HL-60/S4 (cell line): ENCODE results near the gene ENPP1.

ENCODE experiments used
- in situ Hi-C: fragments of 300-500 bp; cut with MboI; formaldehyde crosslinking; loops from 2 replicates; pipeline ENCODE4 v1.14.3; 2022; ENCODE audit warnings: low sequenced_read_pairs

Gene ENPP1

DNA sequence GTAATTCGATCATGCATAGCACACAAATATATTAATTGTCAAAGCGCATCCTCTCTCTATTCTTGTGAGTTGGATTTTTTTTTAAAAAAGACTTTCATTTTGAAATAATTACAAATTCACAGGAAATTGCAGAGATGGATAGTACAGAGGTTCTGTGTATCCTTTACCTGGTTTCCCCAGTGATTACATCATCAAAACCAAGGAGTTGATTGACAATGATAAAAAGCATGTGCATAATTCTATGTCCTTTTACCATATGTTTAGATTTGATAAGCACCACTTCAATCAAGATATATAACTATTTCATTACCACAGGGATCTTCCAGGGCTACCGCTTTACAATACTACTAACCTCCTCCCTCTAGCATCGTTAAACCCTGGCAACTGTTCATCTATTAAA lies 103.1 kb downstream of the ENPP1 start:
- in situ Hi-C loops = loop anchor here (25.0 kb wide), 2 partner anchors 224 to 576 kb away; no protein-coding TSS in a partner anchor

DNA sequence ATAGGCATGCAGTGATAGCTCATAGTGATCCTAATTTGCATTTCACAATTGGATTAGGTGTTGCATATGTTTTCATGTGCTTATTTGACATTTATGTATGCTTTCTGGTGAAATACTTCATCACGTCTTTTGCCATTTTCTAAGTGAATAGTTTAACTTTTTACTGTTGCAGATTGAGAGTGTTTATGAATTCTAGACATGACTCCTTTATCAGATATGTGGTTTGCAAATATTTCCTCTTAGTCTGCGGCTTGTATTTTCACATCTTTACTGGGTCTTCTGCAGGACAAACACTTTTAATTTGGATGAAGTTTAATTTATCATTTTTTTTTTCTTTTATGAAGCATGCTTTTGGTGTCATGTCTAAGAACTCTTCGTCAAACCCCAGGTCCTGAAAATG lies 104.1 kb downstream of the ENPP1 start:
- in situ Hi-C loops = loop anchor here (25.0 kb wide), 2 partner anchors 225 to 575 kb away; no protein-coding TSS in a partner anchor

GRCh38 chr6:131914234-131914633 lies 106.4 kb downstream of the ENPP1 start:
- in situ Hi-C loops = loop anchor here (25.0 kb wide), 2 partner anchors 227 to 573 kb away; no protein-coding TSS in a partner anchor

DNA sequence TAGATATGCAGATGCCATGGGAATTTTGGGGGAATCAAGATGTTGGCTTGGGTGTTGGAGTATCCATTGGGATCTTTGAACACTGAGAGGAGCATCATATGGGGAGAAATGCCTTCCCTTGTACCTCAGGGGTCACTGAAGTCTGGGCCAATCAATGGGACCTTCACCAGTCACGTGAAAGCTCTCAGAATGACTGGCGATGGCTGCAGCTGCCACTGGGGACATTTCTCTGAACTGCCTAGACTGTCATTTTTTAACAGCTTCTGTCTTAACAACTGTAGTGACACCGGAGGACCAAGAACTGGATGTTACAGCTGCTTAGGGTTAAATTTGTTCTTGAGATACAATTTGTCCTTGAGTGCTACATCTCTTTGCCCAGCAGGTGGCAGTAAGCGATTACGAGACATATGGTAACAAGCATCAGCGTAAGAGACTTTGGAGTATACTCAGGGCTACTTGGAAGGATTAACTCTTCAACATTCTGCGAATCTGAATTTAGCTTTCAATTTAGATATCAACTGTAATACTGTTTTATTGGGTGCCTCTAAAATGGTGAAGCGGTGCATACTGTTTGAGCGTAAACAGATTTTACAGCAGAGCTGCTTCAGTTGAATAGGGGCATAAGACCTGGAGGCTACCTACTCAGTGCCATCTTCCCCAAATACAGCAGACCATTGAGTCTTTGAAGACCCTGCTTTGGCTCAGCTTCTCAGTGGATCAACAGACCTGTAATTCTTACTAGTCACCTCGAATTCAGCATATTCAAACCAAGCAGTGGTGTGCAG lies 107.3 kb downstream of the ENPP1 start:
- in situ Hi-C loops = loop anchor here (25.0 kb wide), 2 partner anchors 228 to 572 kb away; no protein-coding TSS in a partner anchor

- in situ Hi-C loops = loop anchor here (25.0 kb wide), 2 partner anchors 229 to 571 kb away; no protein-coding TSS in a partner anchor
Measured at GRCh38 chr6:131916091-131916796, 108.4 kb downstream of the ENPP1 start.

GRCh38 chr6:131916847-131917246 lies 109.0 kb downstream of the ENPP1 start:
- in situ Hi-C loops = loop anchor here (25.0 kb wide), 2 partner anchors 230 to 570 kb away; no protein-coding TSS in a partner anchor

DNA sequence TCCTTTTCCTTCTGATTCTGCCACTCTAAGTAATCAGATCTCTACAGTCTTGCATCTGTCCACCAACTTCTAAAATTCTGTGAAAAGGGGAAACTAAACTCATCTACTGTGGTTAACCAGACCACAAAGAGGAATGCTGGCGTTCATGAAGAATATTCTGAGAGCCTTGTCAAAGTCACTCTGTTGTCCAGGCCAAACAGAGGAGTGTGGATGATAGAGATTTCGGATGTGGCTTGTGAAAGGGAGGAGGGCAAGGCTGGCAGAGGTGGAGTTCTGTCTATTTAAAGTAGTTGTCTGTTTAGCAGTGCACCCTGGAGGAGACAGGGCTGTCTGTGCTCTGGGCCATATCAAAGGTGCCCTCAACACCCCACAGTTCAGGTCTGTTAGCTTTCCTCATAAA lies 109.5 kb downstream of the ENPP1 start:
- in situ Hi-C loops = loop anchor here (25.0 kb wide), 2 partner anchors 230 to 570 kb away; no protein-coding TSS in a partner anchor

DNA sequence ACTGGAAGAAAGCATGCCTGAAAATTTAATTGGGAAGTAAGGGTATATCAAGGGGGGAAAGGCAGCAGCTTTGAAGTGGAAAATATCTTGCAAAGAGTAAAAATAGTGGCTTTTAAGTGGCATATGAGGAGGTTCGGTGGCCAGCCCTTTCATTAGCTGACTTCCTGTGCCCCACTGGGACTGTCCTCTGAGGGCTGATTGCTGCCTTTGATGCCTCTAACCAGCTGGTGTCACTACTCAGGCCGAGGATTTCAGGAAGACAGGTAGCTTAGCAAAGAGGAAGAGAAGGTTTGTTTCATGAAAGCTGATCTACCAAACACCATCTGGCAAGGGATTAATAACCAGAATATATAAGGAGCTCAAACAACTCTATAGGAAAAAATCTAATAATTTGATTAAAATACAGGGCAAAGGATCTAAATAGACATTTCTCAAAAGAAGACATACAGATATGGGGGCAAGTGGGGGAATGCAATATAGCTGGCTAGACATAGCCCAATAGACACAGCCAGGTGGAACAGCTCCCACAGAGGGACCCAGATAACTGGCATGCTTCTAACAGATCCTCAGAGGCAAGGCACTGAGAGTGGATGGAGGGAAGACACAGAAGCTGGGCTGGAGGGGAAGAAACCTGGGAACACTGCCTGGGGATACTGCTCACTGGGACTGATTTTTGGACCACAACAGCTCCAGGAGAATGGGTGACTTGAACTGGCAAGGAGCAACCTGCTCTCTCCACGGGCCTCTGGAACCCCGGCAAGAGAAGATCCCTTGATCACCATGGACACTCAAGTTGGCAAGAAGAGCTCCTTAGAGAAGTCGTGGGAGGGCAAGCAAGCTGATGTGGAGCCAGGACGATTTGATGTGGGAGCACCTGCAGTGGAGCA lies 110.2 kb downstream of the ENPP1 start:
- in situ Hi-C loops = loop anchor here (25.0 kb wide), 2 partner anchors 231 to 569 kb away; no protein-coding TSS in a partner anchor

DNA sequence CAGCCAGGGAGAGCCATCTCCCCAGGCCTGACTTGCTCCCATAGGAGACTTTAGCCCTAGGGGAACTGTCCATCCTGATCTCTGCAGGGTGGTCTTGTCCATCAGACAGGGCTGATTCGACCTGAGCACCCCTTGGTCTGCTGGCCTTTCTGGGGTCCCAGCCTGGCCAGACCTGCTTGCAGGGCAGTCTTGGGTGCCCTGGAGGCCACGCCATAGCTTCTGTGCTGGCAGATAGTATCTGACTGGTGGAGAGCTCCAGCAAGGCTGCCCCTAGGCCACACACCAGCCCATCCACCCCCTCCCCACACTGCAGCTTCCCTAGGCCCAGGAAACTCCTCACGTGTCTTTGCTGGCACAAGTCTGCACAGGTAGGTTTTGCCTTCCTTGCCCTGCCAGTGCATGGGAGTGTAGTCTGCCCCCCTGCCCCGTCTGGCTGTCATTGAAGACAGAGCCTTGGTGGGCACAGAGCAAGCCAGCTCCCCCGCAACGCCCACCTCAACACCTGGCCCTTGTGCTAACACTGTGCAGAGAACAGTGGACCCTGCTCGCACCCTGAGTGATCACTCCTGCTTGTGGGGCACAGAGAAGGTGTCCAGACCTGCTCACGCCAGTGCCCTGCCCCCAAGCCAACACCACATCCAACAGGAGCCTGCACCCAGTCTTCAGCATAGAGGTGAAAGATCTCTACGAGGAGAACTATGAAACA lies 111.0 kb downstream of the ENPP1 start:
- in situ Hi-C loops = loop anchor here (25.0 kb wide), 2 partner anchors 232 to 568 kb away; no protein-coding TSS in a partner anchor

GRCh38 chr6:131920656-131921055 lies 112.8 kb downstream of the ENPP1 start:
- in situ Hi-C loops = loop anchor here (25.0 kb wide), 2 partner anchors 233 to 567 kb away; no protein-coding TSS in a partner anchor

- in situ Hi-C loops = loop anchor here (25.0 kb wide), 2 partner anchors 236 to 564 kb away; no protein-coding TSS in a partner anchor
Measured at GRCh38 chr6:131923356-131923755, 115.5 kb downstream of the ENPP1 start.

GRCh38 chr6:131924881-131925474 lies 117.2 kb downstream of the ENPP1 start:
- in situ Hi-C loops = loop anchor here (25.0 kb wide), 2 partner anchors 238 to 562 kb away; no protein-coding TSS in a partner anchor

DNA sequence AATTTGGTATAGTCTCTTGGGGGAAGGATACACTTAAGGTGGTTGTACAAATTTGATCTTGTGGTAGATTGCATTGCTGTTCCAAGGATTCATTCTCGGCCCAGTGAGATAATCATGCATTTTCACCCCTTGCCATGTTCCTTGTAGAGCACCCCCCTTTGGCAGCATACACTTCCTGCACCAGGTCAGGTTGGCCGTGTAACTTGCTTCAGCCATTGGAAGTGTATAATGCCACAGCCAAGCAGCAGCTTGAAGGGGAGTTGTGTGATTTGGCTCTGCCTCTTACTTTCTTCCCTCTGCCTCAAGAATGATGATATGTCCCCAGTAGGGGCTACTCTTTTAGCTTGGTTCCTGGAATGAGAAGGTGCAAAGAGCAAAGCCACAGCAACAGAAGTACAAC lies 121.4 kb downstream of the ENPP1 start:
- in situ Hi-C loops = no loop called here

DNA sequence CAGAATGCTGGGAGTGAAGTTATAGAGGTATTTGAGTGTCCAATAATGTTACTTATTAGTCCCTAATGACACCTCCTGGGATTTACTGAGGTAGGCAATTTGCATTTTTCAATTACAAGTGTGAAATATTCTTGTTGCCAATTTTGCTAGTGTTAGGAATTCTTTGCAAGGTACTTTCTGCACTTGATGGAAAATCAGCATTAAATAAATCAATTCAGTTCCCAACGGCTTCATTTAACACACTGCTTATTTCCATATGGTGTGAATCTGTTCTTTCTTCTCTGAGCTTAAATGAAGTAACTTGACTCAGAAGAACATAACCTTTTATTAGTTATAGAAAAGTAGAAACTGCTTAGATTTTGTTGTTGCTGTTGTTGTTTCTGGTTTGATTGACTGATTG lies 122.2 kb downstream of the ENPP1 start:
- in situ Hi-C loops = no loop called here

DNA sequence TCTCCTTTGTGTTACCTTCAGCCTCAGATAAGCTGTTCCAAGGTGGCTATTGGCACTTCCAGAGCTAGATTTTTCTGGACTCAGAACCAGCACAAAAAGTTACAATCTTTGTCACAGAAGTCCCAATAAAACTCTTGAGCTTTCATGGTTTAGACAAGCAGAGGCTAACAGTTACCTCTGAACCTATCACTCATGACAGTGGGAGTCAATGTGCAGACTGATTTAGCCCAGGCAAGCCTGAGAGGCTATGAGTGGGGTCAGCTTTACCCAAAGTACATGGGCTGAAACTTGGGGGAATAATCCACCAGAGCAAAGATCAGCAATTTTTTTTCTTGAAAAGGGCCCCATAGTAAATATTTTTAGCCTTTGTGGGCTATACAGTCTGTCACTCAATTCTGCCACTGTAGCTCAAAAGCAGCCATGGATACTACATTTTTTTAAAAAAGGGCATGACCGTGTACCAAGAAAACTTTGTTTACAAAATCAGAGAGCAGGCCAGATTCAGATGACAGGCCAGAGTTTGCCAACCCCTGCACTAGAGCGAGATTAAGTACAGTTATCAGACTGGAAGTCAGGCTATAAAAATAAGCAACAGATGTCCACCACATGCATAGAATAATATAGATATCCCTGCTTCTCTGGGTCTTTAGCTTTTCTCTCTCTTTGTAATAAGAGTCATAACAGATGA lies 123.4 kb downstream of the ENPP1 start:
- in situ Hi-C loops = no loop called here

DNA sequence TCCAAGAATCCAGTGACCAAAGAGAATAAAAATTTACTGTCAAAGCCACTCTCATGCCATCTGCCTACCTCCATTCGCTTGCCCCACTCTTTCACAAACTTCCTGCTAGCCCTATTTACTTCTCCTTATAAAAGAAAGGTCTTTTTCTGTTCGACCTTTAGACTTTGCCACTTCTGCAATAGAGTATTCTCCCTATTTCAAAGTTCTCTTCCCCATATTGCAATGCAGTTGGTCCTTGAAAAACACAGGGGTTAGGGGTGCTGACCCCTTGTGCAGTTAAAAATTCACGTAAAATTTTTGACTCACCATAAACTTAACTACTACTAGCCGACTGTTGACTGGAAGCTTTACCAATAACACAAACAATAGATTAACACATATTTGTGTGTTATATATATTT lies 128.3 kb downstream of the ENPP1 start:
- in situ Hi-C loops = no loop called here

- in situ Hi-C loops = no loop called here
Measured at GRCh38 chr6:131937226-131937625, 129.4 kb downstream of the ENPP1 start.

DNA sequence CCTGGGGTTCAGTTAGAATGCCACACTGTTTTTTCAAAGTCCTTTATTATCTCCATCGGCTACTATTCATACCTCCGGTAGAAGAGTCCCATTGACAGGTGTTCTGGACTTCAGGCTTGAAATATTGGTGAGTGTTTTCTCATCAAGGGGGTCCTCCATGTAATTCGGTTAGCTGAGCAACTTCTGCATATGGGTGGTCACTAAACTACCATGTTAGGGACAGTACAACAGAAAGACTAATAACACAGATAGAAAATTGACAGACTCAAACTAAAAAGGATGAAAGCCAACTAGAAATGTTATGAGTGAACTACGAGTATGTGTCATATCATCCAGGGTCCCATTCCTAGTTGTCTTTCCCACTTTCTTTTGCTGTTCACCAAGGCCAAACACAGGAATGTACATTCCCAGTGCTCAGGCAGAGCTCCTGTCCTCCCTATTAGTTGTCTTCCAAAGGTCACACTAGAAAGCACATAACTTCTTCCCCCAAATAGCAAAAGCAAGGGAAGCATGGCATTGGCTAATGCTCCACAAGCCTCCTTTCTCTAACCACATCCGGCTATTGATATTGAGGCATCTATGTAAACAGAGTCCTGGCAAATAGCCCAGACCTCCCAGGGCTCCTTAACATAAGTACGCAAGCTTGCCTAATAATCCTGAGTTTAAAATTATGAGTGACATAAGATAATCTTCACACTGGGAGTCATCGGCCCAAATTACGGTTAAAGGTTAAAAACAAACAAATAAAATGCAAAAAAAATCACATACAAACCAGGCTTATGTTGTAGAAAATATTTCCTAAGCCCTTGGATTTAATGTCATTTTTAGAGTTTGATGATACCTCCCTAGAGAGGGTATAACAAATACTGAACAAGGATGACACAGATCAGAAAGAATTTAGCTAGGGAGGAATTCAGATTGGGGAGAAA lies 130.1 kb downstream of the ENPP1 start:
- in situ Hi-C loops = no loop called here
